Pancreas (tissue), 10 donors: ENCODE results near the gene TBC1D32. TPM values are rescaled to one million over a fixed set of nuclear protein-coding genes. Genes with fewer than 3 reads are reported as not detected.
"Not testable (repeated sequence)": the region's sequence is repeated elsewhere in the genome, so short reads cannot be mapped to it uniquely, and the experiment has no call there.

Experiments
- ATAC-seq, 4 donors: fragments of 200-7000 bp; cut with Tn5 transposase; one replicate each; pipeline versions ENCODE4 v1.8.0 to v1.9.1; 2020; ENCODE audit warnings: mild to moderate bottlenecking in 4 of 4, moderate library complexity in 4 of 4
- DNase-seq, 6 donors: peaks; one replicate each; pipeline ENCODE4 v3.0.0-alpha.2; 2020
- FAIRE-seq: peaks from 2 replicates; lab custom pipeline; 2012; peaks lifted over from hg19 to GRCh38; lab: Jason Lieb, UNC
- H3K27ac ChIP-seq, 4 donors: fragments of 200-600 bp; sonication (generic); 1 replicate in 3 of 4; 2 replicates in 1 of 4; pipeline versions ENCODE4 v1.5.0 to v1.8.0; 2020
- H3K27me3 ChIP-seq, 4 donors: fragments of 200-600 bp; one replicate each; pipeline ENCODE4 v1.8.0; 2021
- H3K36me3 ChIP-seq, 3 donors: fragments of 200-600 bp; sonication (generic) in 1 of 3; one replicate each; pipeline versions ENCODE4 v1.5.0 to v1.8.0; 2020 to 2021
- H3K4me1 ChIP-seq, 3 donors: fragments of 200-600 bp; one replicate each; pipeline ENCODE4 v1.8.0; 2021
- H3K4me3 ChIP-seq, 4 donors: fragments of 200-600 bp; sonication (generic) in 2 of 4; one replicate each; pipeline versions ENCODE4 v1.5.0 to v1.8.0; 2020 to 2021
- H3K9me3 ChIP-seq, 4 donors: fragments of 200-600 bp; one replicate each; pipeline ENCODE4 v1.8.0; 2021
- WGBS, 2 donors: extraction: QIAGEN DNeasy Blood & Tissue Kit; methylation state at CpG; one replicate each; pipeline ENCODE4 v1.1.7; 2013; 5-methylcytosine and 5-hydroxymethylcytosine counted together
- intact Hi-C, 3 donors: fragments of 100-400 bp; cut with DNase I; formaldehyde crosslinking; loops; one replicate each; pipeline versions ENCODE4 v1.11.1 to v1.14.2; 2022
- polyA plus RNA-seq, 2 donors: library from polyadenylated mRNA; stranded (reverse); fragments of 200-250 nt; gene quantifications; one replicate each; pipeline ENCODE4 v1.2.3, GENCODE V29; 2013
- total RNA-seq, 6 donors: library from RNA; stranded (reverse); fragmentation: NEBNext Ultra II Directional in 4 of 6; extraction: Animal tissue kit (Norgen Biotek cat#: 25700) in 4 of 6; gene quantifications; one replicate each; pipeline versions ENCODE4 v1.2.1 to v1.2.4, GENCODE V29; 2021 to 2023
- TF ChIP-seq, protein P1 (sequence below), 4 donors: fragments of 200-600 bp; sonication (generic) in 3 of 4; IDR thresholded peaks; one replicate each; pipeline versions ENCODE4 v1.5.0 to v1.8.0; 2021; ENCODE audit warnings: antibody characterized with exemption in 4 of 4
- donor health status: healthy with polysubstance abuse.
- donor health status: DM: no; HTN: no; CAD: no; lungs with moderate emphysema.
- donor health status: DM: no; HTN: no; CAD: no.
- donor health status: control.
- donor health status: control.
- donor health status: Bipolar disorder and iron deficiency.
- donor health status: DM: yes; HTN: yes; CAD: no.
- donor health status: DM: no; HTN: no; CAD: no.
- donor health status: DM: no; HTN: no; CAD: no.
- donor health status: DM: yes; HTN: yes; CAD: no.

Gene TBC1D32
- total and polyA plus RNA-seq, 8 donors = 1.1 to 6.3 (median 3.4) TPM

- TF ChIP-seq, protein P1, sequence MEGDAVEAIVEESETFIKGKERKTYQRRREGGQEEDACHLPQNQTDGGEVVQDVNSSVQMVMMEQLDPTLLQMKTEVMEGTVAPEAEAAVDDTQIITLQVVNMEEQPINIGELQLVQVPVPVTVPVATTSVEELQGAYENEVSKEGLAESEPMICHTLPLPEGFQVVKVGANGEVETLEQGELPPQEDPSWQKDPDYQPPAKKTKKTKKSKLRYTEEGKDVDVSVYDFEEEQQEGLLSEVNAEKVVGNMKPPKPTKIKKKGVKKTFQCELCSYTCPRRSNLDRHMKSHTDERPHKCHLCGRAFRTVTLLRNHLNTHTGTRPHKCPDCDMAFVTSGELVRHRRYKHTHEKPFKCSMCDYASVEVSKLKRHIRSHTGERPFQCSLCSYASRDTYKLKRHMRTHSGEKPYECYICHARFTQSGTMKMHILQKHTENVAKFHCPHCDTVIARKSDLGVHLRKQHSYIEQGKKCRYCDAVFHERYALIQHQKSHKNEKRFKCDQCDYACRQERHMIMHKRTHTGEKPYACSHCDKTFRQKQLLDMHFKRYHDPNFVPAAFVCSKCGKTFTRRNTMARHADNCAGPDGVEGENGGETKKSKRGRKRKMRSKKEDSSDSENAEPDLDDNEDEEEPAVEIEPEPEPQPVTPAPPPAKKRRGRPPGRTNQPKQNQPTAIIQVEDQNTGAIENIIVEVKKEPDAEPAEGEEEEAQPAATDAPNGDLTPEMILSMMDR (IDR thresholded peaks at IDR 0.05) = no peak
- ATAC-seq (no peak), FAIRE-seq (no peak), DNase-seq (no peak)
- H3K27me3 ChIP-seq = no peaks in the 10 kb centered on the region
- intact Hi-C loops = no loop called here
- no peaks in the 10 kb centered on the region for H3K4me1 ChIP-seq
- no peaks in the 10 kb centered on the region for H3K9me3 ChIP-seq
- no peak overlapping the region for H3K27ac ChIP-seq
- H3K4me3 ChIP-seq = no peak overlapping the region
- 65 to 73% methylated on average over 2 of the region's 2 CpGs for WGBS, 2 donors
- H3K36me3 ChIP-seq = no peaks in the 10 kb centered on the region
Measured at GRCh38 chr6:121223930-121224329, 110.3 kb downstream of the TBC1D32 start.

- H3K4me3 ChIP-seq = no peak overlapping the region
- ATAC-seq = no peak
Measured at GRCh38 chr6:121223212-121223611, 111.1 kb downstream of the TBC1D32 start.

DNA sequence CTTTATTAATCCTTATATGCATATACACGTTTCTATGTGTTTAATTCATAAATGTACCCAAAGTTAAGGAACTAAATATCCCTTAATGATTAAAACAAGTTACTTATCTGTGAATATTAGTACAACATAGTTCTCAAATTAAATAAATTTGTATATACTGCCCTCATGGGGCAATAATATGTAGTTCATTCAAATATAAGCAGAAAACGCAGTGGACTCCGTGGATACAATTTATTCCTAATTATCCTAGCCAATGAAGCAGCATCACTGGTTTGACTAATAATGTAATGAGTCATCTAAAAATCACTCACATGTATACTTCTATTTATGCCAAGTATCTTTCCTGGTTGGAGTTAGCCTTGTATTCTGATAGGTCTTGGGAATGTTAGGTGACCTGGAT is 111.6 kb downstream of the TBC1D32 start:
- no peak for DNase-seq
- 18 to 24% methylated on average over 3 of the region's 3 CpGs for WGBS, 2 donors
- H3K4me1 ChIP-seq = no peaks in the 10 kb centered on the region
- intact Hi-C loops = no loop called here
- TF ChIP-seq, protein P1 (IDR thresholded peaks at IDR 0.05) = no peak
- H3K27me3 ChIP-seq = no peaks in the 10 kb centered on the region
- H3K9me3 ChIP-seq = no peaks in the 10 kb centered on the region
- no peak overlapping the region for H3K4me3 ChIP-seq
- peak in 1 of 4 donors; percentile 53 for ATAC-seq
- no peak overlapping the region for H3K27ac ChIP-seq
- no peaks in the 10 kb centered on the region for H3K36me3 ChIP-seq
- peak; percentile 67 for FAIRE-seq

More at GRCh38 chr6:121223212-121223611, 111.1 kb downstream of the TBC1D32 start:
- FAIRE-seq = no peak
- H3K9me3 ChIP-seq = no peaks in the 10 kb centered on the region
- H3K27me3 ChIP-seq = no peaks in the 10 kb centered on the region
- H3K36me3 ChIP-seq = no peaks in the 10 kb centered on the region
- intact Hi-C loops = no loop called here
- DNase-seq = no peak
- TF ChIP-seq, protein P1 (IDR thresholded peaks at IDR 0.05) = no peak
- 61 to 68% methylated on average over 2 of the region's 2 CpGs for WGBS, 2 donors
- no peaks in the 10 kb centered on the region for H3K4me1 ChIP-seq
- no peak overlapping the region for H3K27ac ChIP-seq

- FAIRE-seq (no peak), ATAC-seq (no peak), DNase-seq (no peak)
- WGBS, 2 donors = 94 to 95% methylated on average over 1 of the region's 1 CpG
- no peak overlapping the region for H3K27ac ChIP-seq
- no peaks in the 10 kb centered on the region for H3K27me3 ChIP-seq
- H3K9me3 ChIP-seq = no peaks in the 10 kb centered on the region
- intact Hi-C loops = no loop called here
- TF ChIP-seq, protein P1 (IDR thresholded peaks at IDR 0.05) = no peak
- H3K4me3 ChIP-seq = no peak overlapping the region
- H3K4me1 ChIP-seq = no peaks in the 10 kb centered on the region
- H3K36me3 ChIP-seq = no peaks in the 10 kb centered on the region
Measured at GRCh38 chr6:121216928-121217327, 117.4 kb downstream of the TBC1D32 start.

DNA sequence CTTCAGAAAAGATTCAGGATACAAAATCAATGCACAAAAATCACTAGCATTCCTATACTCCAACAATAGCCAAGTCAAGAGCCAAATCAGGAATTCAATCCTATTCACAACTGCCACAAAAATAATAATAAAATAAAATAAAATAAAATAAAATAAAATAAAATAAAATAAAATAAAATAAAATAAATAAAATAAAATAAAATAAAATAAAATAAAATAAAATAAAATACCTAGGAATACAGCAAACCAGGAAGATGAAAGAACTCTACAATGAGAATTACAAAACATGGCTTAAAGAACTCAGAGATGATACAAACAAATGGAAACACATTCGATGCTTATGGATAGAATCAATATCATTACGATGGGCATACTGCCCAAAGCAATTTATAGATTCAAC is 120.9 kb downstream of the TBC1D32 start:
- FAIRE-seq, H3K9me3 ChIP-seq, H3K27me3 ChIP-seq, intact Hi-C loops, H3K27ac ChIP-seq, ATAC-seq, H3K36me3 ChIP-seq, DNase-seq, H3K4me3 ChIP-seq, H3K4me1 ChIP-seq: not testable (repeated sequence)
- WGBS, 2 donors = 97 to 98% methylated on average over 2 of the region's 2 CpGs
